ENCODE measurements around the gene PPT1.
"Not testable (repeated sequence)": the region's sequence is repeated elsewhere in the genome, so short reads cannot be mapped to it uniquely, and the experiment has no call there.

Gene PPT1

DNA sequence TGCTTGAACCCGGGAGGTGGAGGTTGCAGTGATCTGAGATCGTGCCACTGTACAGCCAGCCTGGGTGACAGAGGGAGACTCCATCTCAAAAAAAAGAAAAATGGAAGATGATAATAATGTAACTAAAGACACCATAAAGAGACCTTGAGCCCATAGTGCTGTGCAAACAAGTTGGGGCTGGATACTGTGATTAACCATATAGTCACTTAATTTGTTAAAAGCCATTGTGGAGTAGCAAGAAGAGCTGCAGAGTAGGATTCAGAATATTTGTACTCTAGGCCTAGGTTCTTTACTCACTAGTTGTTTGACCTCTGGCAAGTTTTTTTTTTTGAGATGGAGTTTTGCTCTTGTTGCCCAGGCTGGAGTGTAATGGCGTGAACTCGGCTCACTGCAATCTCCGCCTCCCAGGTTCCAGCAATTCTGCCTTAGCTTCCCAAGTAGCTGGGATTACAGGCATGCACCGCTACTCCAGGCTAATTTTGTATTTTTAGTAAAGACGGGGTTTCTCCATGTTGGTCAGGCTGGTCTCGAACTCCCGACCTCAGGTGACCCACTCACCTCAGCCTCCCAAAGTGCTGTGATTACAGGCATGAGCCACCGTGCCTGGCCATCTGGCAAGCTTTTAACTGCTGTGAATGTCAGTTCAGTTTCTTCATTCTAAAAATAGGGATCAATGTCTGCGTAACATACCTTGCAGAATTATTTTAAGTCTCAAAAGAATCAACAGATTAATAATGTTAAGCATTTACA lies 43.7 kb downstream of the PPT1 start:
- DNase-seq = no peak

DNA sequence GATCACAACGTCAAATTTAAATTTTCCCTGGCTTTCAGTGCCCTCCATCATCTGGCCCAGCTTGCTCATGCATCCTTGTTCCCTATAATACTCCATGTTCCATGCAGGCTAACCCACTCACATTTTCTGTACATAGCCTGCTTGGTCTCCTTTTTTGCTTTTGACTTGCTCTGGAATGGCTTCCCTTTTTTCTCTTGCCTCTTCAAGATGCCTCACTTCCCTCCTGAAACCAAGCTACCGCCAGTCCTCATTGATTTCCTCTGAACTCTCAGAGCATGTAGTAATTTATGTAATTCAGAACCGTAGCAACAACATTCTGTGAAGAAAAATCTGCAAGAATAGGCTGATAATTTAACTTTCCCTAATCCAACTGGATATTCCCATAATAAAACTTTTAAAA lies 46.2 kb downstream of the PPT1 start:
- DNase-seq = no peak

DNA sequence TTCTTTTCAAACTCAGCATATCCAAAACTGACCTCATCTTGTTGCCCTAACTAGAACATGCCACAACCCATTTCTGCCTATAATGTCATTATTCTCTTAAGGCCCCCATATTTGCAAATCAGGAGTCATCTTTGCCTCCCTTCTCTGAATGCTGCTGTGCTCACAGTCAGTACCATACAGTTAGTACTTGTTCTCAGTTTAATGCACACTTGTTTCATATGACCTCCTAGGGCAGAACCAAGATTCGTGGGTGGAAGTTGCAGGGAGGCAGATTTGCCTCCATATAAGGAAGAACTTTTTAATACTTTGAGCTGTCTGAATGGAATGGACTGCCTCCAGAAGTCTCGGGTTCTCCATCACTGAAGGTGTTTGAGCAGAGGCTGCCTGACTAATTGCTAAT lies 47.3 kb downstream of the PPT1 start:
- DNase-seq = no peak

DNA sequence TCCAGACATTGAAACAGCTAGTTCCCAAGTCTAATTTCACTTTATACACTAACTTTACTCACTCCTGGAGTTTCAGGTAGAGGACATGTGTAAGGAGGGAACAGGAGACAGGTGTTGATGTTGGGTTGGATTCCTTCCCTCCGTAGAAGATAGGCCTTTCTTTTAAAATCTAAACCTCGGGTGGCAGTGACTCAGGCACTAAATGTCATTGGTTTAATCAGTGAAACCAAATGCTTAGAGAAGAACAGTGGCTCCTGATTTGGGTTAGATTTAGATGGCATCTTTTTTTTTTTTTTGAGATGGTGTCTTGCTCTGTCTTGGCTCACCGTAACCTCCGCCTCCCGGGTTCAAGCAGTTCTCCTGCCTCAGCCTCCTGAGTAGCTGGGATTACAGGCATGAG lies 49.3 kb downstream of the PPT1 start:
- no peak for DNase-seq

DNA sequence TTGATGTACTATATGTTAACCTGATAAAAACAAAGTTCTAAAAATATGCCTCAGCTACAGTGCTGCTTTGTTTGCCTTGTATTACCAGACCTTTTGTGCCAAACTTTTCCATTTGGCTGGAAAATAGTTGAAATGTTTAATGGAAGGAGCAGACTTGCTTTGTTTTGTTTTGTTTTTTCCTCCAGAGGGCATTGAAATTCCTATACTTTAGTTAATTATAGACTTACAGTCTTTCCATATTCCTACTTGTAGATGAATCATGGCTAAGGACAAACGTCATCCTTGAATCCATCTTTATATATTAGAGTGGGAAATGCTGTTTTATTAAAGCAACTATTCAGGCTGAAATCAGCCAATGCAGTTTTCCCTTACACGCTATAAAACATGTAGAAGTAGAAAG lies 49.8 kb downstream of the PPT1 start:
- DNase-seq = no peak

DNA sequence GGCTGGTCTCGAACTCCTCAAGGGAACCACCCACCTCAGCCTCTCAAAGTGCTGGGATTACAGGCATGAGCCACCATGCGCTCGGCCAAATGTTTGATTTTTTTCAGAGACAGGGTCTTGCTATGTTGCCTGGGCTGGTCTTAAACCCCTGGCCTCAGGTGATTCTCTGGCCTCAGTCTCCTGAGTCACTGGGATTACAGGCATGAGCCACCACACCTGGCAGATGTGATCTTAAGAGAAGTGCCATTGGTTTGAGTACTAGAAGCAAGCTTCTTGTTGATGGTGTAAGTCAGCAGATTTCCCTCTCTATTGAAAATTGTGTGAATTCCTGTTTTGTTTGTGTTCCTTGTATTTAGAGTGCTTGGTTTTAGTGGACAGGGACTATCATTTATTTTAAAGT lies 51.3 kb downstream of the PPT1 start:
- no peak for DNase-seq

DNA sequence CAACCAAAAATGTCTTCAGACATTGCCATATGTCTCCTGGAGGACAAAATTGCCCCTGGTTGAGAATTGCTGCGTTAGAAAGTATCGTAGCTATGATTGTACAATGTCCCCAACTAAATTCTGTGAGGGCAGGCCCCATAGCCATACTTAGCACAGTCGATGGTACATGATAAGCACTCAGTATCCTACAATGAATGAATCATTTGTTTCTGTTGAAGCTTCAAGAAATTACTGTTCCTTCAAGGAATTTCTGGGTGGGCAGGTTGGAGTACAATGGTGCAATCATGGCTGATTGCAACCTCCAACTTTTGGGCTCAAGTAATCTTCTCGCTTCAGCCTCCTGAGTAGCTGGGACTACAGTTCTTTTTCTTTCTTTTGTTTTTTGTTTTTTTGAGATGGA lies 51.9 kb downstream of the PPT1 start:
- no peak for DNase-seq

DNA sequence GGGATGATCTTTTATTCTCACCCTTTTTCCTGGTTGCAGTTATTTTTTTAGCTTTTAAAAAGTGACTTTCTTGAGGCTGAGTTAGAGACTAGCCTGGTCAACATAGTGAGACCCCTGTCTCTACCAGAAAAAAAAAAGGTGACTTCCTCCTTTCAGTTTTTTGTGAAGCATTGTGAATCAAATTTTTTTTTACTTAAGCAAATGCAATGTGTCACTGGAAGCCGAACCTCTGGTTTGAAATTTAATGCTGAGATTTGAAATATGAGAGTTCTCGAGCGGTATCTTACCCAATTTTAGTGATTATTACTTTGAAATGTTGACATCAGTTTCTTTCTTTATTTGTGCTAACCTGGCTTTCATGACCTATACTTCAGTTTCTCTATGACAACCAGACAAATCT lies 52.9 kb downstream of the PPT1 start:
- DNase-seq = no peak

DNA sequence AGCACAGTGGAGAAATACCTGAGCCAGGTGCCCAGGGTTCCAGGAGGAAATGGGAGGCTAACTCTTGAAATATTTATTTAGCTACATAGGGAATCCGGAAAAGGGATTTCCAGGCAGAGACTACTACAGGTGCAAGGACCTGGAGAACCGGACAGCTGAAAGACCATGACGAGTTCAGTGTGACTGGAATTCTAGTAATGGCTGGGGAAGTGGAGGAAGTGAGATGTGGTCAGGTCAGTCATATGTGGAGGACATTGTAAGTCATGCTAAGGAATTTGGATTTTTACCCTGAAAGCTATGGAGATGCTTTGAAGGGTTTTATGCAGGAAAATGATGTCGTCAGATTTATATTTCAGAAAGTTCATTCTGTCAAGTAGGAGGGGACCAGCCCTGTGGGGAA lies 54.7 kb downstream of the PPT1 start:
- DNase-seq = no peak

DNA sequence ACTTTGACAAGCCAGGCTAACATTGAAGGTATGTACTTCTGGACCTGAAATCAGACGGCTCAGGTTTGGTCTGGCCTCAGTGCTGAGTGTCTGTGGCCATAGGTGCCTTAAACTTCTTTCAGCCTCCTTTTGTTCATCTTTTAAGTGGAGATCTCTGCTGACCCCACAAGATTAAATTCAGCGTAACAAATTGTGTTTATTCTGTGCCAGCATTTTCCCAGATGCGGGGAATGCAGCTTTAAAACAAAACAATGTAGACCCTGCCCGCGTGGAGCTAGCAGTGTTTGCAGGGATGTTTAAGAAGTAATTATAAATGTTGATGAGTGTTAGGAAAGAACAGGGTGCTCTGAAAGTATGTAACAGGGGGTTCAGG lies 55.6 kb downstream of the PPT1 start:
- DNase-seq = no peak

DNA sequence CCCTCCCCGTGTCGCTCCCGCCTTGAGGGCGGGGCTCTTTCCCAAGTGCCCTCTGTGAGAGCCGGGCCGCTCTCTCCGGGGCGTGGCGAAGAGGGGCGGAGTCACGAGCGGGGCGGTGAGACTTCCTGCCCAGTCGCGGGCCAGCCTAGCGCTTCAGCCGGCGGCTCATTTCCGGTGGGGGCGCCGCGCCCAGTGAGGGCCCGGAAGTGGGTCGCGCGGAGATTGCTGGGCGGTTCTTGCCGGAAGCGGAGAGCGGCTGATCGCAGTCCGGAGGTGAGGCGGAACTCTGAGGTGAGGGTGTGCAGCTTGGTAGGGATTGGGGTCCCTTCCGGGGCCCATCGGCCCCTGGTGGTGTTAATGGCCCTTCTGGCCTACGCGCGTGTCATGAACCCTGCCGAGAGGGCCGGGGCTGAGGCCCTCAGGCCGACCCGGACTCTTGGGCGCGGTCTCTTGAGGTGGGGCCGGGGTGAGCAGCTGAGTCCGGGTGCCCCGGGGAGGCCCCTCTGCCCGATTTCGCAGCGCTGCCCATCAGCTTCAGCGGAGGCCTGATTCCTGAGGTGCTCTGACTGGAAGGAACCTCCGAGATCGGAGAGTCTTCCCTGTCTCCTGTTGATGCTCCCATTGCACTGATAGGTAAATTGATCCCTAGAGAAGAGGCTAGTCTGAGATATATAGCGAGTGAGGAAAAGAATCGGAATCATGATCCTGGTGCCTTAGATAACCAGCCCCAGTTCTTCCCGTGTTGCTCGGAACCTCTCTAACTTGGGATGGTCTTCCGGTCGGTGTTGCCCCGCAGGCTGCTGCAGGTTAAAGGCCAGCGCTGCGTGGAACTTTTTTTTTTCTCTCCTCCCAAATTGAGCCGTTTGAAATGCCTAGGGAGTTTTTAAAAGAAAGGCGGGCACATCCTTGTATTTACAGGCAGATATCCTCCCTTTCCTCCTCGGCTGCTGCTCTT lies 56.3 kb downstream of the PPT1 start, which contains the start of gene CAP1:
TSS of gene CAP1 (plus strand) at position 219 of the 955 bp plus-strand sequence. CDS start 18,618 bp downstream, outside the sequence.
- peak; percentile 96 for DNase-seq

DNA sequence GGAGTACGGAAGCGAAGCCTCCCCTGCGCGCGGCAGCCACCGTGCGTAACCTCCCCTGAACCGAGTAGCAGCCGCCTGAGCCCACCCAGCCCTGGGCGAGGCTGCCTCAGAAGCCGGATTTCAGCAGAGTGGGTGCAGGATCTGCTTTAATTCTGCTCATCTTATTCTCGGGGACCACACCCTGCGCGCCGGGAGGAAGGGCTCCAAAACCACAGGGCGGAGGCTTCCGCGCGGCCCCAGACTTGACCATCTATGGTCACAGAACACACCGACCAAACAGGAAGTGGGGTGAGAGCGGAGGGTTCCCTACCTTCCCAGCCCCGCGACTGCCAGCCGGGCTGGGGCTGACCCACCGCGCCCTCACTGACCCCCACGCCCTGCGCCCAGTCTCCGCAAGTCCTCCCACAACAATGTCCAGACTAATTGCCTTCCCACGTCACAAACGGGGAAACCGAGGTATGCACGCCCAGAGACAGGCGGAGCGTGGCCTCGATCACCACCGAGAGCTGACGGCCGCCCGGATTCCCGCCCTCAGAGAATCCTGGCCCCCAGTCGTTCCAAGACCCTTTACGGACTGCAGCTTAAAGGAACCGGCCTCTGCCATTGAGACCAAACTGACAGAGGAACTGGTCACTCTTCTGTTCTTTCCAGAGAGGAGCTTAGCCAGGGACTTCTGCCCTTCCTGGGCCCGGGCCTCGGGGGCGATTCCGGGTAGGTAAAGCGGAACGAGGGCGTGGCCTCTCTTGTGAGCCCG lies 57.1 kb downstream of the PPT1 start:
- peak; percentile 55 for DNase-seq

DNA sequence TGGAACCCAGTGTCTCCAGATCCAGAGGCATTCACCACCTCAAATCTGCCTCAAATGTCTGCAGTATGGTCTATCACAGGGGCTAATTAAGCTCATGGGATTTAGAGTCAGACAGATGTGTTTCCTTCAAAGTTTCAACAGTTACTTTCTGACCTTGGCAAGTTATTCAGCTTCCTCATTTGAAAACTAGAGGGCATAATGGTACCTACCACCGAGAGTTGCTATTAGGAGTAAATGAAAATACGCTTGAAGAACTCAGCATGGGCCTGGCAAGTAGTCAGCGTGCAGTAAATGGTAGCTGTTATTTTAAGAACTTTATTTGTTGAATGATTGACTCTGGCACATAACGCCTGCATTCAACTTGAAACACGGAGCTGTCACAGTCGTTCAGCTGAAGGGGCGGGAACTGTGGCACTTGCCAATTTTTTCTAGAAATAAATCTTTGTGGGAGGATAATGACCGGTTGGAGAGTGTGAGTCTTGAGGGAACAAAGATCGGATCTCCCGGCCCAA lies 57.8 kb downstream of the PPT1 start:
- DNase-seq = no peak

DNA sequence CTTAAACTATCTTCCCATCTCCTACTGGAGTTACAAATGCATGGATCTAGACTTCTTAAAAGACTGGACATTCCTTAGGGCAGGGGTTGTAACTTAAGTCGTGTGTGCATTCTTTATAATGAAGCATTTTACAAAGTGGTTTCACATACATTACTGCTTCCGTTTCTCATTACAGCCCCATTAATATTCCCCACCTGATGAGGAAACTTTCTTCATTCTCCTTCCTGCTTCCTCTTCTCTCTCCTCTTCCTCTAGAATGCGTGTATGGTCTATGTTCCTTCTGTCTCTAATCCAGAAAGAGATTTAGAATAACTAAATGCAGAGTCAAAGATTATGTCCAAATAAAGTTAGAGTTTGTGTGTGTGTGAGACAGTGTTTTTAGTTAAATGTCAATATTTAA lies 58.4 kb downstream of the PPT1 start:
- DNase-seq = no peak

DNA sequence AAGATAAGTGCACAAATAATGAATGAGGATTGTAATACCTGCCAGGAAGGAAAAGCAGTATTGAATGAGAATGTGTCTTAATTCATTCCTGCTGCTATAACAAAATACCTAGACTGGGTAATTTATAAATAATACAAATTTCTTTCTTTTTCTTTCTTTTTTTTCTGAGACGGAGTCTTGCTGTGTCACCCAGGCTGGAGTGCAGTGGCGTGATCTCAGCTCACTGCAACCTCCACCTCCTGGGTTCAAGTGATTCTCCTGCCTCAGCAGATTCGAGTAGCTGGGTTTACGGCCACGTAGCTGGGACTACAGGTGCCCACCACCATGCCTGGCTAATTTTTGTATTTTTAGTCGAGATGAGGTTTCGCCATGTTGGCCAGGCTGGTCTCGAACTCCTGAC lies 59.8 kb downstream of the PPT1 start:
- DNase-seq = not testable (repeated sequence)

DNA sequence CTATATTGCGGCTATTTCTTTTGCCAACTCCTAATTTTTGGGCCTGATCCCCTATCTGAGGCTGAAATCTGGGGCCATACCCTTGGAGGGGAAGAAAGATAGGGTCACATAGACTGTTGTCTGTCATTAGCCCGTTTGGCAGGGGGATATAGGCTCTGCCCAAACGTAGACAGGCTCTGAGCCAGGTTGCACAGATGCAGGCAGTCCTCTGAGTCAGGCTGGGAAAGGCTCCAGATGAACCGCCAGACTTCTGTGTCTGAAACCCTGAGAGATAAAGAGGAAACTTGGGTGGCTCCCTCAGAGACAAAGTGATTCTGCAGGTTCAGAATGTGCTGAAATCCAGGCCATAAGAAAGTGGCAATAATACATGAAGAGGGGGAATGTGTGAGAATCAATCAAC lies 60.5 kb downstream of the PPT1 start:
- no peak for DNase-seq

DNA sequence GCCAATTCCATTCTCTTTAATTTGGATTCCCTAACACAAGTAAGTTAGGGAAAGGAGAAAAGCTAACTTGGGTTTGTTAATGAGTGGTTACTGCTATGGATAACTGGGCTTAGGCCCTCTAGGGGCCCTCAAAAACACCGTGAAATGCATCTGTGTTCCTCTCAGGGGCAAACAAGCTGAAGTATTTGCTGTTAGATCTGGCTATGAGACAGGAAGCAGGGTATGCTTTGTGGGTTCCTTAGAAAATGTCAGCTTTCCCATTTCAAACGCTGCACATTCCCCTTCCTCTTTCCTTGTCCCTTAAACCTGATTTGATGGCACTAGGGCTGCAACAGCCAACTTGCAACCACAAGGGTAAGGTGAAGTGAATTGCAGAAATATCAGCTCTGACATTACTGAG lies 62.2 kb downstream of the PPT1 start:
- no peak for DNase-seq

DNA sequence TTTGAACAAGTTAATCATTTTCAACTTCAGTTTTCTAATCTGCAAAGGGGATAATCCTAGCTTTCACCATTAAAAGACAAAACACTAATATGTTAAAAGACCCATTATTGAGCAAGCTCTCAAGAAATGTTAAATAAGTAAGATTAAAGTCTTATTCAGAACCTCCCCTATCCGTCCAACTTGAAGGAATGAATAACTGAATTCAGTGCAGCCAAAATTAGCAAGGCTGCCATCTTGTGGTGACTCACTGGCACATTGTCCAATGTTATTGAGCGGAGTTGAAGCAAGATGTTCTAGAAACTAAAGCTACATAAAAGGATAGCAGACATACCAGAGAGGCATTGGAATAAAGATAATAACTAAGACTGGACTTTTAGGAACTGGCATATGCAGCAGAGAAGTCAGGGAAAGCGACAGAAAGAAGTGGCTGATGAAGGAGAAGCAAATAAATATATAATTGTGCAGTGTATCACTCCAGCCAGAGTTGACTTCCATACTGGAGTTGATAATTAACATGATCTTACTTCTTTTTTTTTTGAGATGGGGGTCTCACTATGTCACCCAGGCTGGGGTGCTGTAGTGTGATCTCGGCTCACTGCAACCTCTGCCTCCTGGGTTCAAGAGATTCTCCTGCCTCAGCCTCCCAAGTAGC lies 64.7 kb downstream of the PPT1 start:
- peak; percentile 10 for DNase-seq

DNA sequence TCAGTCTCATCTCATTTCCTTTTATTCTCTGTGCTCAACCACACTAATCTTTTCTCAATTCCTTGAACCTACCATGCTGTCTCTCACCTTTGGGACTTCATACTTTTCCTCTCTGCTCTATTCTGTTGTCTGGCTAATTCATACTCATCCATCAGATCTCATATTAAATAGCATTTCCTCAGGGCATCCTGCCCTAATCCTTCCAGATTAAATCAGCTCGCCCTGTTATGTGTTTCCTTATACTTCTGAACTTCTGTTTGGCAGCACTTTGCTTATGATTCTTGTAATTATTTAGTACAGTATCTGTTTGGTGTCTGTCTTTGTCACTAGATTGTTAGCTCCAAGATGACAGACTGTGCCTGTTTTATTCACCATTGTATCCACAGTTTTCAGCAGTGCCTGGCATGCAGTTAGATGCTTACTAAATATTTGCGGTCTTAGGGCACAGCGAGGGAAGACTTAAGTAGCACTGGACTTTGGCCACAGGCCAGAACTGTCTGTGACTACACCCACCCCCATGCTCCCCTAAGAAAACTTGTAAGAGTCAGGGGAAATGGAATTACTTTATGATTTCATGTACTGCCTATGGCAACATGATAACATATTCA lies 66.4 kb downstream of the PPT1 start:
- no peak for DNase-seq

DNA sequence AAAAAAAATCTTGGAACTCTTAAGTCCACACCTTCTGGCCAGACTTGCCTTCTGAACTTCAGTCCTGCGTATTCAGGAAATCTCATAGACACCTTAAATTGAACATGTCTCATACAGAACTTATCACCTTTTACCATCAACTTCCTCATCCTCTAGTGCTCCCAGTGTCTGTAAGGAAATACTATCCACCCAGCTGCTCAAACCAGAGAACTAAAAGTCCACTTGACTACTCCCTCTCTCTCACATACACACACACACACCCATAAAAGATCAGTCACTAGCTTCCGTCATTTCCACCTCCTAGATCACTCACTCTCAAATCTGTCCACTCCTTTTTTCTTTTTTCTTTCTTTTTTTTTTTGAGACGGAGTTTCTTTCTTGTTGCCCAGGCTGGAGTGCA lies 67.4 kb downstream of the PPT1 start:
- DNase-seq = no peak

DNA sequence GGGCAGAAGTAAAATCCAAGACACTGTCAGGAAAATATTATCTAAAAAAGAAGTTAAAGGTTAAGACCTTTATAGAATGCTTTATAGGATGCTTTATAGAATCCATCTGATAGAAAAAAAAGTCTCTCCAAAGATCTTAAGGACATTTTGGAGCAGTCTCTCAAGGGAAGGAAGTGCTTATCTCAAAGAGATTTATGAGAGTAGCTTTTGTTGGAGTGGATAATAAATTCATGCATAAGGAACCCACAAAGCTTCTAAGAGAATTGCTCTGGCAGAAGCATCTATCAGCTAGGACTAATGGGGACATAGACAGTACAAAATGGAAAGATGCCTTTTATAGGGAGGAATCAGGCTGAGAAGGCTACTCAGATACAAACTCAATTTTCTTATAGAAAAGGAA lies 69.4 kb downstream of the PPT1 start:
- DNase-seq = no peak

DNA sequence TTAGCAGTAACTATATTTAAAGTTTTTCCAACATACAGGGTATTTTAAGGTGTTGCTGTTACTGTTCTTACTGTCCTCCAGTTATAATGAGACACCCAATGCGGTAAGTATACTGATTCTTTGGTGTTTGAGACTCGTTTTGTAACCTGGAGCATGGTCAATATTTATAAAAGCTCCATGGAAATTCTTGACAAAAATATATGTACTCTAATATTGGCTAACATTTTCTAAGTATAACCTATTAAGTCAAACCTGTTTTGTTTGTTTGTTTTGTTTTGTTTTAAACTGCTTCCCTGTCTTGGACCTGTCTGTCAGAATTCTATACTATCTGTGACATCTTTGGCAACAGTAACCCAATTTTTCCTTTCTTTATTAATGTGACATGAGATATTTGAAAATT lies 72.4 kb downstream of the PPT1 start:
- DNase-seq = no peak
